Large intestine (tissue), 3 donors: ENCODE data around the gene SIDT2. TPM values are rescaled to one million over a fixed set of nuclear protein-coding genes. Genes with fewer than 3 reads are reported as not detected.

ENCODE experiments used
- DNase-seq, 2 donors: peaks; one replicate each; pipeline versions ENCODE4 v3.0.0 to v3.0.0-alpha.2; 2013
- H3K27ac ChIP-seq: one replicate; pipeline ENCODE4 v1.5.1; 2013; ENCODE audit warnings: low read length
- H3K27me3 ChIP-seq: 2 replicates; pipeline ENCODE4 v1.6.1; 2013; ENCODE audit warnings: low read length; ENCODE audit not compliant: control insufficient read depth, insufficient read depth
- H3K36me3 ChIP-seq: 2 replicates; pipeline ENCODE4 v1.6.1; 2013; ENCODE audit warnings: low read length; ENCODE audit not compliant: control insufficient read depth, insufficient read depth
- H3K4me1 ChIP-seq: one replicate; pipeline ENCODE4 v1.6.1; 2013; ENCODE audit warnings: low read length; ENCODE audit not compliant: control insufficient read depth, insufficient read depth
- H3K4me3 ChIP-seq: one replicate; pipeline ENCODE4 v1.5.1; 2013; ENCODE audit warnings: low read length
- H3K9me3 ChIP-seq: one replicate; pipeline ENCODE4 v1.6.1; 2013; ENCODE audit warnings: mild to moderate bottlenecking, low read depth, low read length, moderate library complexity; ENCODE audit not compliant: control insufficient read depth
- WGBS: methylation state at CpG from one replicate; pipeline ENCODE4 v1.1.5; 2013; ENCODE audit warnings: low lambda C conversion rate; ENCODE audit not compliant: insufficient coverage; 5-methylcytosine and 5-hydroxymethylcytosine counted together
- polyA plus RNA-seq: library from polyadenylated mRNA; unstranded; fragments of 120-200 nt; gene quantifications from one replicate; pipeline ENCODE4 v1.2.1, GENCODE V29; 2013

The SIDT2 gene
- polyA plus RNA-seq, 1 donor, result 94.9 TPM

DNA sequence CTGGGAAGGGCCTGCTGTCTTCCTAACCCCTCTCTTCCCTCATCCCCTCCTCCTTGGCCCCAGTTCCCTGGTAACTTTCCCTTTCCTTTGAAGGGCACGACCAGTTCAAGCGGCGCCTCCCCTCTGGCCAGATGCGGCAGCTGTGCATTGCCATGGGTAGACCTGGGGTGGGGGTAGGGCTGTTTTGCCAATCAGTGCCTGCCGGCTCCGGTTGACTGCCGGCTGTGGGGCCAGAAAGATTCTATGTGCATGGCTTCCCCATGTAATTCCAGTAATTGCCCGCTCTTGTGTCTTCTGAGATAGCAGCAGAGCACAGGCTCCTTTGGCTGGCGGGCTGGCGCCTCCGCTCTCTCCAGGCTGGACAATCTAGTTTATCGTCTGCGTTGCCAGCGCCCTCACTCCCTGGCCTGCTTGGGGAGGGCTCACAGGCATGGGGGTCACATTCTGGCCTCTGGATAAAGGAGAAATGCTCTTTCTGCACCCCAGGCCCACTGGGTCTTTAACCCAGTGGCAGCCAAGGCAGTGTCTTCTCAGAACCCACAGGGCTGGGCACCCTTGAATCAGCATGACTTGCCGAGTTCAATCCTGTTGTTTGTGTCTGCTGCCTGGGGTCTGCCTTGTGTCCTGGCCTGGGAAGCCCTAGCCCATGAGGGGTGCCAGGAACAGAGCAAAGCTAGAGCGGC is 9.4 kb downstream of the SIDT2 start:
- Histone ChIP-seq H3K27ac (no peak overlapping the region), H3K4me3 (no peak overlapping the region), H3K36me3 (peaks cover 77% of the 10 kb centered on the region), H3K27me3 (no peaks in the 10 kb centered on the region), H3K9me3 (no peaks in the 10 kb centered on the region), H3K4me1 (peaks cover 13% of the 10 kb centered on the region)
- DNase-seq, result no peak
- no CpG with 5 or more reads among the region's 16 CpGs for WGBS

DNA sequence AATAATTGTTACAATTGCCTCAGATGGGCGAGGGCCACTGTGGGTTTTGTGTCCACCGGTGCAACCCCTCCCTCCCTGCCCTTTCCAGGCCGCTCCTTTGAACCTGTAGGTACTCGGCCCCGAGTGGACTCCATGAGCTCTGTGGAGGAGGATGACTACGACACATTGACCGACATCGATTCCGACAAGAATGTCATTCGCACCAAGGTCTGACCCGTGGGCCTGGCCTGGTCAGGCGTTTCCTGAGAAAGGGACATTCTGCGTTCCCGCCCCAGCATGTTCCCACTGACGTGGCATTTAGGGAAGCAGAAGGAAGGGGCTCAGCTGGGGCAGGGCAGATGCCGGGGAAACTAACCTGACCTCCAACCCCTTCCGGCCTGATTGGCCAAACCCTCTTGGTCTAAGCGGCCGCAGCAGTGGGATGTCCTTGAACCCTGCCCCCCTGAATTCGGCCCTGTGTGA is 10.1 kb downstream of the SIDT2 start:
- no peaks in the 10 kb centered on the region for H3K9me3 ChIP-seq
- no peak overlapping the region for H3K27ac ChIP-seq
- no peak for DNase-seq
- H3K4me1 ChIP-seq, result peaks cover 13% of the 10 kb centered on the region
- no peaks in the 10 kb centered on the region for H3K27me3 ChIP-seq
- no CpG with 5 or more reads among the region's 20 CpGs for WGBS
- H3K4me3 ChIP-seq, result no peak overlapping the region
- H3K36me3 ChIP-seq, result peaks cover 83% of the 10 kb centered on the region

GRCh38 chr11:117189191-117189940 is 10.8 kb downstream of the SIDT2 start:
- Histone ChIP-seq H3K9me3 (no peaks in the 10 kb centered on the region), H3K4me1 (peaks cover 8% of the 10 kb centered on the region), H3K27ac (no peak overlapping the region), H3K27me3 (no peaks in the 10 kb centered on the region), H3K4me3 (no peak overlapping the region), H3K36me3 (peaks cover 85% of the 10 kb centered on the region)
- WGBS, result no CpG with 5 or more reads among the region's 22 CpGs
- no peak for DNase-seq

GRCh38 chr11:117189941-117190544 is 11.5 kb downstream of the SIDT2 start:
- Histone ChIP-seq H3K27me3 (no peaks in the 10 kb centered on the region), H3K4me3 (no peak overlapping the region), H3K36me3 (peaks cover 88% of the 10 kb centered on the region), H3K27ac (no peak overlapping the region), H3K4me1 (peaks cover 8% of the 10 kb centered on the region), H3K9me3 (no peaks in the 10 kb centered on the region)
- DNase-seq, result no peak
- WGBS, result no CpG with 5 or more reads among the region's 8 CpGs

DNA sequence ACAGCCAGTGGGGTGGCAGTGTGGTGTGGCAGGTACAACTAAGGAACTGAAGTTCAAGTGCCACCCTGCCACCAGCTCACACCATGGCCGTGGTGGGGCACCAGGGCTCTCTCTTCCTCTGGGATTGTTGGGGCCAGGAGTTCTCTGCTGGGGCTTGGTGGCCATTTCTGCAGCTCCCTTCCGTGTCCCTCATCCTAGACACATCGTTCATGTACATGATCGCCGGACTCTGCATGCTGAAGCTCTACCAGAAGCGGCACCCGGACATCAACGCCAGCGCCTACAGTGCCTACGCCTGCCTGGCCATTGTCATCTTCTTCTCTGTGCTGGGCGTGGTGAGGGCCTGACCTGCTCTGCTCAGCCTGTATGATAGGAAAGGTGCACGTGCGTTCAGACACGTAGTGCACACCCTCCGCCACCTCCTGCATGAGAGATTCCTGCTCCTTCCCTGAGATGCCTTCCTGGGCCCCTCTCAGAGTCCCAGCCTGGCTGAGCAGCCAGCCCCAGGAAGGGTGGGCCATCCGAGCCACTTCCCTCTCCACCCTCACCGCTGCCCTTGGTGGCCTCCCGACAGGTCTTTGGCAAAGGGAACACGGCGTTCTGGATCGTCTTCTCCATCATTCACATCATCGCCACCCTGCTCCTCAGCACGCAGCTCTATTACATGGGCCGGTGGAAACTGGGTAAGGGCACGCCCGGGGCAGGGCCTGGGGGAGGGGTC is 13.3 kb downstream of the SIDT2 start:
- Histone ChIP-seq H3K27ac (no peak overlapping the region), H3K27me3 (no peaks in the 10 kb centered on the region), H3K36me3 (peaks cover 84% of the 10 kb centered on the region), H3K9me3 (no peaks in the 10 kb centered on the region), H3K4me1 (no peaks in the 10 kb centered on the region), H3K4me3 (no peak overlapping the region)
- no peak for DNase-seq
- no CpG with 5 or more reads among the region's 26 CpGs for WGBS

- H3K4me3 ChIP-seq, result no peak overlapping the region
- WGBS, result no CpG with 5 or more reads among the region's 17 CpGs
- DNase-seq, result no peak
- H3K4me1 ChIP-seq, result no peaks in the 10 kb centered on the region
- H3K27ac ChIP-seq, result no peak overlapping the region
- no peaks in the 10 kb centered on the region for H3K27me3 ChIP-seq
- H3K36me3 ChIP-seq, result peaks cover 83% of the 10 kb centered on the region
- no peaks in the 10 kb centered on the region for H3K9me3 ChIP-seq
Measured at GRCh38 chr11:117192401-117192875, 13.9 kb downstream of the SIDT2 start.

- H3K27me3 ChIP-seq, result no peaks in the 10 kb centered on the region
- no CpG with 5 or more reads among the region's 15 CpGs for WGBS
- peaks cover 76% of the 10 kb centered on the region for H3K36me3 ChIP-seq
- H3K4me1 ChIP-seq, result peaks cover under 1% of the 10 kb centered on the region
- no peaks in the 10 kb centered on the region for H3K9me3 ChIP-seq
- DNase-seq, result no peak
- no peak overlapping the region for H3K27ac ChIP-seq
- H3K4me3 ChIP-seq, result no peak overlapping the region
Measured at GRCh38 chr11:117193130-117194020, 14.8 kb downstream of the SIDT2 start.

GRCh38 chr11:117194267-117194666 is 15.7 kb downstream of the SIDT2 start:
- peaks cover 9% of the 10 kb centered on the region for H3K4me1 ChIP-seq
- no peak overlapping the region for H3K27ac ChIP-seq
- H3K9me3 ChIP-seq, result no peaks in the 10 kb centered on the region
- 100% methylated on average over 1 of the region's 5 CpGs for WGBS
- H3K4me3 ChIP-seq, result no peak overlapping the region
- no peak for DNase-seq
- no peaks in the 10 kb centered on the region for H3K27me3 ChIP-seq
- peaks cover 67% of the 10 kb centered on the region for H3K36me3 ChIP-seq

DNA sequence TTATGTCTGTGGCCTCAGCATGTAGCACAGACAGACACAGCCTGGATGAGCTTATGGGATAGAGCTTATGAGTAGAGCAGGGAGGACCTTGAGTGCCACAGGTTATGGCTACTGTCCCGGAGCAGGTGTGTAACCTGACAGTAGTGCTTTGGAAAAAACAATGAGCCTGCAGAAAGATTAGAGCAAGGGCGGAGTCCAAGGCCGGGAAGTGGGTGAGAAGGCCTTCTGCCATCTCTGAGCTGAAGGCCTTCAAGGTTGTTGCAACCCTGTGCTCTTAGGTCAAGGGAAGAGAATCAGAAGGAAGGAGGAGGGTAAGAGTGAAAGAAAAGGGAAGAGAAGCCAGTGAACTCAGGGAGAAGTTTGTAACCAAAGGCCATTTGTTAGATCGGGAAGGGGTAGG is 16.7 kb downstream of the SIDT2 start:
- no peaks in the 10 kb centered on the region for H3K9me3 ChIP-seq
- no peak overlapping the region for H3K4me3 ChIP-seq
- no peak overlapping the region for H3K27ac ChIP-seq
- H3K27me3 ChIP-seq, result no peaks in the 10 kb centered on the region
- peaks cover 58% of the 10 kb centered on the region for H3K36me3 ChIP-seq
- H3K4me1 ChIP-seq, result peaks cover 10% of the 10 kb centered on the region
- WGBS, result no CpG with 5 or more reads among the region's 4 CpGs
- DNase-seq, result peak; percentile 55 to 71
